ENCODE results near the gene MVB12B. TPM values are rescaled to one million over a fixed set of nuclear protein-coding genes. Genes with fewer than 3 reads are reported as not detected.
"Not testable (repeated sequence)": the region's sequence is repeated elsewhere in the genome, so short reads cannot be mapped to it uniquely, and the experiment has no call there.

MVB12B gene, protein sequence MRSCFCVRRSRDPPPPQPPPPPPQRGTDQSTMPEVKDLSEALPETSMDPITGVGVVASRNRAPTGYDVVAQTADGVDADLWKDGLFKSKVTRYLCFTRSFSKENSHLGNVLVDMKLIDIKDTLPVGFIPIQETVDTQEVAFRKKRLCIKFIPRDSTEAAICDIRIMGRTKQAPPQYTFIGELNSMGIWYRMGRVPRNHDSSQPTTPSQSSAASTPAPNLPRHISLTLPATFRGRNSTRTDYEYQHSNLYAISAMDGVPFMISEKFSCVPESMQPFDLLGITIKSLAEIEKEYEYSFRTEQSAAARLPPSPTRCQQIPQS
- total RNA-seq (2022), result 4.1 and 4.5 TPM in 2 replicates
- Bru-seq, nascent RNA, result percentile 46 among the genes with signal in this experiment
- BruChase-seq, experiment 1, labeled RNA remaining after a 6-hour chase, result percentile 29 among the genes with signal in this experiment
- percentile 35 among the genes with signal in this experiment for BruChase-seq, experiment 2, labeled RNA remaining after a 2-hour chase
- long read RNA-seq, partial matches to known transcripts, result 0 of 2 reads
- long read RNA-seq, other reads (novel, unspliced or antisense), result 2 of 2 reads

GRCh38 chr9:126326228-126327005 lies at the start of gene MVB12B:
TSS of gene MVB12B (plus strand) at chr9:126326829. CDS start at chr9:126326930, 101 bp downstream.
- Mint-ChIP-seq H3K36me3 (ENCODE audit: insufficient read depth, unreplicated experiment) (peaks cover 14% of the 10 kb centered on the region), H3K4me1 (ENCODE audit: low read depth, unreplicated experiment) (no peaks in the 10 kb centered on the region), H3K9me3 (ENCODE audit: low read depth, unreplicated experiment) (no peaks in the 10 kb centered on the region), H3K27ac (ENCODE audit: unreplicated experiment) (no peak within 1 kb of the TSS), H3K4me3 (ENCODE audit: low read depth, unreplicated experiment) (peak within 1 kb of the TSS; percentile 62), H3K27me3 (ENCODE audit: unreplicated experiment) (no peaks in the 10 kb centered on the region)
- intact Hi-C loops (cut with micrococcal nuclease; ENCODE audit: unreplicated experiment), result no loop called here
- TF ChIP-seq, protein P1, sequence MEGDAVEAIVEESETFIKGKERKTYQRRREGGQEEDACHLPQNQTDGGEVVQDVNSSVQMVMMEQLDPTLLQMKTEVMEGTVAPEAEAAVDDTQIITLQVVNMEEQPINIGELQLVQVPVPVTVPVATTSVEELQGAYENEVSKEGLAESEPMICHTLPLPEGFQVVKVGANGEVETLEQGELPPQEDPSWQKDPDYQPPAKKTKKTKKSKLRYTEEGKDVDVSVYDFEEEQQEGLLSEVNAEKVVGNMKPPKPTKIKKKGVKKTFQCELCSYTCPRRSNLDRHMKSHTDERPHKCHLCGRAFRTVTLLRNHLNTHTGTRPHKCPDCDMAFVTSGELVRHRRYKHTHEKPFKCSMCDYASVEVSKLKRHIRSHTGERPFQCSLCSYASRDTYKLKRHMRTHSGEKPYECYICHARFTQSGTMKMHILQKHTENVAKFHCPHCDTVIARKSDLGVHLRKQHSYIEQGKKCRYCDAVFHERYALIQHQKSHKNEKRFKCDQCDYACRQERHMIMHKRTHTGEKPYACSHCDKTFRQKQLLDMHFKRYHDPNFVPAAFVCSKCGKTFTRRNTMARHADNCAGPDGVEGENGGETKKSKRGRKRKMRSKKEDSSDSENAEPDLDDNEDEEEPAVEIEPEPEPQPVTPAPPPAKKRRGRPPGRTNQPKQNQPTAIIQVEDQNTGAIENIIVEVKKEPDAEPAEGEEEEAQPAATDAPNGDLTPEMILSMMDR (IDR thresholded peaks at IDR 0.05; ENCODE audit: unreplicated experiment), result no peak
- CTCF ChIA-PET, result no interaction called here
- no TSS peak for BruUV-seq (replicated peaks)
- DNase-seq, result peak; percentile 44

DNA sequence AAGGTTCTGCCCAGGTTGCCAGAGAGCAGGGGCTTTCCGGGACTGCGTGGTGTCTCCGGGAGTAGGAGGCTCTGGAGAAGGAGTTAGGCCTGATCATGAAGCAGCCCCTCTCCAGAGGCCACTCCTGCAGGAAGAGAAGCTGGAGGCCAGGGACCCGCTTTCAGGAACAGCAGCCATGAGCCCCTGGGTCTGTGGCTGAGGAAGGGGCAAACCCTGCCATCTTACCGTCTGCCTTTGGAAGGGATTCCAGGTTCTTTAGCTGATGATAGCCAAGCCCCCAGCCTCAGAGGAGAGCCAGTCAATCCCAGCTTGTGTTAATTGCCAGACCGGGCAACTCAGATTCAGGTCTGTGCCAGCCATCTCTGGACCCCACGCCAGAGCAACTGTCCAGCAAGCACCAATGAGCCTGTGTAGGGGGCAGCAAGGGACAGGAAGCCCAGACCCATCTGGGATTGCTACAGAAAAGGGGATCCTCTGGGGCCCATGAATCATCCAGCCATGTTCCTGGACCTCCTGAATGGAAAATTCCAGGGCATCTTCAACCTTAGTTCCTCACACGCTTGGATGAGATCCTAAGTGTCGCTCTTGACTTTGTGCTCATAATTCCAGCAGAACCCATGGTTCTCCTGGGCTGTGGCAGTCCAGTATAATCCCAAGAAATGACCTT lies 42.7 kb upstream of the MVB12B start:
- Mint-ChIP-seq H3K4me3 (ENCODE audit: low read depth, unreplicated experiment) (no peak overlapping the region), H3K27me3 (ENCODE audit: unreplicated experiment) (peaks cover 26% of the 10 kb centered on the region), H3K4me1 (ENCODE audit: low read depth, unreplicated experiment) (no peaks in the 10 kb centered on the region), H3K36me3 (ENCODE audit: insufficient read depth, unreplicated experiment) (no peaks in the 10 kb centered on the region), H3K9me3 (ENCODE audit: low read depth, unreplicated experiment) (no peaks in the 10 kb centered on the region), H3K27ac (ENCODE audit: unreplicated experiment) (no peak overlapping the region)
- intact Hi-C loops (cut with micrococcal nuclease; ENCODE audit: unreplicated experiment), result no loop called here
- TF ChIP-seq, protein P1 (IDR thresholded peaks at IDR 0.05; ENCODE audit: unreplicated experiment), result no peak
- no peak for DNase-seq
- CTCF ChIA-PET, result interaction anchor here (0.5 kb wide), 1 partner anchor 107 kb away, joined by 5 read pairs; no protein-coding TSS in a partner anchor
- BruUV-seq (replicated peaks), result no TSS peak

GRCh38 chr9:126285652-126286051 lies 41.0 kb upstream of the MVB12B start:
- H3K36me3 Mint-ChIP-seq (ENCODE audit: insufficient read depth, unreplicated experiment); H3K4me3 Mint-ChIP-seq (ENCODE audit: low read depth, unreplicated experiment); H3K9me3 Mint-ChIP-seq (ENCODE audit: low read depth, unreplicated experiment); BruUV-seq (replicated peaks); H3K27ac Mint-ChIP-seq (ENCODE audit: unreplicated experiment); DNase-seq; CTCF ChIA-PET; intact Hi-C loops (cut with micrococcal nuclease; ENCODE audit: unreplicated experiment); H3K4me1 Mint-ChIP-seq (ENCODE audit: low read depth, unreplicated experiment): not testable (repeated sequence)
- H3K27me3 Mint-ChIP-seq (ENCODE audit: unreplicated experiment), result peaks cover 18% of the 10 kb centered on the region

DNA sequence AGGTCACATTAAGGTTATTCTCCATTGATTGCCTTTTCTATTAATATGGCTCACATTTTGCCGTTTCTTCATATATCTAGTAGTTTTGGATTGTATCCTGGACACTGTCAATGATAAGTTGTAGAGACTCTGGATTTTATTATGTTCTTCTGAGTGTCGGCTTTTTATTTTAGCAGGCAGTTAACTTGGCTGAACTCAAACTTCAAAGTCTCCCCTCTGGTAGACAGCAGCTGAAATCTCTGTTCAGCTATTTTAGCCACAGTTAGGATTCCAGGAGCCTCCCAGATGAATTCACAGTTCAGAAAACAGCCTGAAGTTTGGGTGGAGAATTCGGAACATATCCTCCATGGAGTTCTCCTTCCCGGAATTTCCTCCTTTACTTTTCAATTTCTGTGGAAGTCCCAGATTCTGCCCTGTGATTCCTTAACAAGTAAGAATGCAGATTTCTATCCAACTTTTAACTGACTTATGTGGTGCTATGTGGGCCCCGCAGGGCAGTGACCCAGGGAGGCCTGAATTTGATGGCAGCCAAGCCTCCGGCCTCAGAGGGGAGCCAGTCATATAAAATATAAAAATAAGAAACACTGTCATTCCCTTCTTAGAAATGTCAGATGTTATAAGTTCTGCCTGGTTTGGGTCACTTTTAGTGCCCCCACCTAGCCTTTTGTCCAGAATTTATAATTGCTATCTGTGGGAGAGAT lies 39.3 kb upstream of the MVB12B start:
- Mint-ChIP-seq H3K9me3 (ENCODE audit: low read depth, unreplicated experiment) (no peaks in the 10 kb centered on the region), H3K4me3 (ENCODE audit: low read depth, unreplicated experiment) (no peak overlapping the region), H3K27me3 (ENCODE audit: unreplicated experiment) (peaks cover 20% of the 10 kb centered on the region), H3K27ac (ENCODE audit: unreplicated experiment) (no peak overlapping the region), H3K4me1 (ENCODE audit: low read depth, unreplicated experiment) (no peaks in the 10 kb centered on the region), H3K36me3 (ENCODE audit: insufficient read depth, unreplicated experiment) (no peaks in the 10 kb centered on the region)
- DNase-seq, result no peak
- no TSS peak for BruUV-seq (replicated peaks)
- CTCF ChIA-PET, result no interaction called here
- TF ChIP-seq, protein P1 (IDR thresholded peaks at IDR 0.05; ENCODE audit: unreplicated experiment), result no peak
- intact Hi-C loops (cut with micrococcal nuclease; ENCODE audit: unreplicated experiment), result no loop called here
